H1 (cell line): ENCODE measurements around the gene NEURL1. TPM values are rescaled to one million over a fixed set of nuclear protein-coding genes. Genes with fewer than 3 reads are reported as not detected.

Experiments
- CTCF ChIA-PET: fragments of 300-600 bp; sonication (Branson Sonifier 250); formaldehyde crosslinking; loops from one replicate; lab custom pipeline; 2021; ENCODE audit not compliant: partially characterized antibody; lab: Charles Lee
- POLR2A ChIA-PET: fragments of 300-600 bp; sonication (Branson Sonifier 250); formaldehyde crosslinking; loops from one replicate; lab custom pipeline; 2021; ENCODE audit warnings: inconsistent platforms; ENCODE audit not compliant: partially characterized antibody; lab: Charles Lee
- DNase-seq, 2 experiments: peaks; one replicate each; pipeline versions ENCODE4 v3.0.0 to v3.0.0-alpha.2; 2010 to 2022; ENCODE audit warnings: low spot score in 2 of 2, low read depth in 1 of 2, mixed read lengths in 1 of 2
- FAIRE-seq: peaks from 2 replicates; lab custom pipeline; 2011; peaks lifted over from hg19 to GRCh38; lab: Jason Lieb, UNC
- H2AFZ ChIP-seq: 2 replicates; pipeline ENCODE4 v1.8.1; 2012; ENCODE audit warnings: low read length, inconsistent platforms
- H2AK5ac ChIP-seq: 2 replicates; pipeline ENCODE4 v1.6.1; 2013; ENCODE audit warnings: low read depth, low read length
- H2BK120ac ChIP-seq: replicated peaks from 2 replicates; pipeline ENCODE3; 2013; ENCODE audit warnings: low read depth, low read length, inconsistent platforms
- H2BK12ac ChIP-seq: 2 replicates; pipeline ENCODE4 v1.6.1; 2013; ENCODE audit warnings: low read depth, low read length
- H2BK15ac ChIP-seq: 2 replicates; pipeline ENCODE4 v1.6.1; 2013; ENCODE audit warnings: low read length
- H2BK20ac ChIP-seq: 2 replicates; pipeline ENCODE4 v1.6.1; 2013; ENCODE audit warnings: low read length
- H2BK5ac ChIP-seq: 2 replicates; pipeline ENCODE4 v1.6.1; 2013; ENCODE audit warnings: low read depth, low read length
- H3K14ac ChIP-seq: 2 replicates; pipeline ENCODE4 v1.6.1; 2013; ENCODE audit warnings: inconsistent platforms; ENCODE audit not compliant: insufficient read length
- H3K18ac ChIP-seq: 2 replicates; pipeline ENCODE4 v1.6.1; 2013; ENCODE audit warnings: low read length; ENCODE audit errors: extremely low read depth
- H3K23ac ChIP-seq: 2 replicates; pipeline ENCODE4 v1.6.1; 2013; ENCODE audit warnings: inconsistent platforms; ENCODE audit not compliant: insufficient read length
- H3K23me2 ChIP-seq: 2 replicates; pipeline ENCODE4 v1.6.1; 2013; ENCODE audit warnings: low read depth, low read length
- H3K27ac ChIP-seq: 2 replicates; pipeline ENCODE4 v1.6.1; 2011; ENCODE audit warnings: low read depth, low read length, inconsistent platforms
- H3K27me3 ChIP-seq, 4 experiments: replicated peaks in 1 of 4; 1 replicate in 1 of 4; 2 replicates in 3 of 4; pipeline versions ENCODE4 v1.6.1 to v1.8.1; 2011 to 2013; ENCODE audit warnings: low read length in 3 of 4, mild to moderate bottlenecking in 3 of 4, inconsistent platforms in 2 of 4, mixed read lengths in 2 of 4, moderate library complexity in 1 of 4; ENCODE audit not compliant: control insufficient read depth in 3 of 4, insufficient read depth in 3 of 4; ENCODE audit errors: extremely low read depth in 1 of 4
- H3K36me3 ChIP-seq, 4 experiments: 2 replicates each; pipeline versions ENCODE4 v1.6.1 to v1.8.1; 2011 to 2013; ENCODE audit warnings: mild to moderate bottlenecking in 4 of 4, low read length in 3 of 4, moderate library complexity in 2 of 4, control low read depth in 1 of 4, inconsistent platforms in 1 of 4; ENCODE audit not compliant: insufficient read depth in 4 of 4, control insufficient read depth in 2 of 4
- H3K4ac ChIP-seq: replicated peaks from 2 replicates; pipeline ENCODE3; 2013; ENCODE audit warnings: low read length, low read depth, mixed read lengths, inconsistent platforms; ENCODE audit not compliant: insufficient read length
- H3K4me1 ChIP-seq, 4 experiments: replicated peaks in 1 of 4; 1 replicate in 1 of 4; 2 replicates in 3 of 4; pipeline versions ENCODE4 v1.6.1 to v1.8.1; 2011 to 2013; ENCODE audit warnings: low read length in 3 of 4, inconsistent platforms in 2 of 4, mixed read lengths in 1 of 4; ENCODE audit not compliant: insufficient read depth in 4 of 4, control insufficient read depth in 3 of 4
- H3K4me2 ChIP-seq, 2 experiments: 2 replicates each; pipeline versions ENCODE4 v1.6.1 to v1.8.1; 2011 to 2013; ENCODE audit warnings: low read depth in 2 of 2, low read length in 2 of 2, control low read depth in 1 of 2, inconsistent platforms in 1 of 2, mild to moderate bottlenecking in 1 of 2; ENCODE audit not compliant: insufficient read depth in 1 of 2
- H3K4me3 ChIP-seq, 4 experiments: fragments of 200-600, 300-600 bp in 1 of 4; sonication (generic), shearing (Covaris generic), sonication (Bioruptor Twin) in 1 of 4; 2 replicates each; pipeline versions ENCODE4 v1.5.1 to v1.8.1; 2011 to 2016; ENCODE audit warnings: low read length in 4 of 4, low read depth in 3 of 4, control low read depth in 2 of 4, inconsistent platforms in 2 of 4, mild to moderate bottlenecking in 2 of 4, mixed read lengths in 1 of 4, moderate library complexity in 1 of 4; ENCODE audit not compliant: insufficient read depth in 2 of 4; ENCODE audit errors: extremely low read depth in 1 of 4
- H3K56ac ChIP-seq: replicated peaks from 2 replicates; pipeline ENCODE3; 2013; ENCODE audit warnings: low read depth, mild to moderate bottlenecking, mixed read lengths, low read length, inconsistent platforms; ENCODE audit not compliant: insufficient read length
- H3K79me1 ChIP-seq: 2 replicates; pipeline ENCODE4 v1.6.1; 2013; ENCODE audit warnings: low read depth, low read length, control low read depth
- H3K79me2 ChIP-seq, 2 experiments: 2 replicates each; pipeline versions ENCODE4 v1.6.1 to v1.8.1; 2012 to 2013; ENCODE audit warnings: low read length in 2 of 2, mild to moderate bottlenecking in 2 of 2, inconsistent platforms in 1 of 2; ENCODE audit not compliant: insufficient read depth in 2 of 2, control insufficient read depth in 1 of 2
- H3K9ac ChIP-seq, 4 experiments: replicated peaks in 1 of 4; 1 replicate in 1 of 4; 2 replicates in 3 of 4; pipeline versions ENCODE4 v1.6.1 to v1.8.1; 2011 to 2013; ENCODE audit warnings: low read depth in 3 of 4, low read length in 3 of 4, control low read depth in 2 of 4, mild to moderate bottlenecking in 2 of 4, moderate library complexity in 2 of 4, inconsistent platforms in 1 of 4; ENCODE audit errors: extremely low read depth in 1 of 4
- H3K9me3 ChIP-seq, 2 experiments: 2 replicates each; pipeline versions ENCODE4 v1.6.1 to v1.8.1; 2012 to 2013; ENCODE audit warnings: mild to moderate bottlenecking in 2 of 2, moderate library complexity in 2 of 2, control low read depth in 1 of 2, inconsistent platforms in 1 of 2, low read depth in 1 of 2, low read length in 1 of 2, mixed read lengths in 1 of 2; ENCODE audit not compliant: insufficient read depth in 2 of 2
- H4K20me1 ChIP-seq, 2 experiments: replicated peaks in 1 of 2; 2 replicates each; pipeline versions ENCODE3 to v1.8.1; 2011 to 2013; ENCODE audit warnings: inconsistent platforms in 2 of 2, low read length in 2 of 2, mild to moderate bottlenecking in 1 of 2; ENCODE audit not compliant: insufficient read depth in 2 of 2, control insufficient read depth in 1 of 2
- H4K5ac ChIP-seq: 2 replicates; pipeline ENCODE4 v1.6.1; 2013; ENCODE audit warnings: low read length, low read depth, mixed read lengths, inconsistent platforms; ENCODE audit not compliant: insufficient read length
- H4K8ac ChIP-seq: 2 replicates; pipeline ENCODE4 v1.8.0; 2013; ENCODE audit warnings: mild to moderate bottlenecking, moderate library complexity, low read length, inconsistent platforms; ENCODE audit not compliant: insufficient read depth; ENCODE audit errors: extremely low read depth
- H4K91ac ChIP-seq: replicated peaks from 2 replicates; pipeline ENCODE3; 2013; ENCODE audit warnings: low read length, mixed read lengths, inconsistent platforms; ENCODE audit not compliant: insufficient read length
- ATF2 ChIP-seq: IDR thresholded peaks from 2 replicates; pipeline ENCODE4 v1.6.1; 2012; ENCODE audit warnings: low read length, inconsistent platforms
- ATF3 ChIP-seq: IDR thresholded peaks from 2 replicates; pipeline ENCODE4 v1.6.1; 2011; ENCODE audit warnings: low read depth, mild to moderate bottlenecking, low read length; ENCODE audit not compliant: insufficient read depth
- CHD2 ChIP-seq: IDR thresholded peaks from 2 replicates; pipeline ENCODE4 v1.6.1; 2012; ENCODE audit warnings: low read length, improper control_type of control experiment
- EGR1 ChIP-seq: IDR thresholded peaks from 2 replicates; pipeline ENCODE4 v1.6.1; 2011; ENCODE audit warnings: low read depth, low read length, borderline replicate concordance
- EP300 ChIP-seq, 2 experiments: IDR thresholded peaks; 1 replicate in 1 of 2; 2 replicates in 1 of 2; pipeline ENCODE4 v1.6.1; 2011 to 2012; ENCODE audit warnings: low read depth in 2 of 2, low read length in 2 of 2, mild to moderate bottlenecking in 2 of 2, borderline replicate concordance in 1 of 2, inconsistent platforms in 1 of 2, moderate library complexity in 1 of 2
- RNF2 ChIP-seq: fragments of 200-900, 300-1000 bp; sonication (generic); IDR thresholded peaks from 2 replicates; pipeline ENCODE4 v1.7.1; 2016; ENCODE audit warnings: borderline replicate concordance, low read depth, mild to moderate bottlenecking, antibody characterized with exemption, low read length; ENCODE audit not compliant: poor library complexity, severe bottlenecking; ENCODE audit errors: missing control alignments
- RXRA ChIP-seq: IDR thresholded peaks from 2 replicates; pipeline ENCODE4 v1.6.1; 2011; ENCODE audit warnings: low read depth, mild to moderate bottlenecking, low read length, moderate library complexity; ENCODE audit not compliant: insufficient read depth
- SP1 ChIP-seq: IDR thresholded peaks from 2 replicates; pipeline ENCODE4 v1.6.1; 2011; ENCODE audit warnings: low read depth, low read length
- SP4 ChIP-seq: IDR thresholded peaks from 2 replicates; pipeline ENCODE4 v1.6.1; 2012; ENCODE audit warnings: low read length, inconsistent platforms
- TCF12 ChIP-seq: IDR thresholded peaks from 2 replicates; pipeline ENCODE4 v1.6.1; 2011; ENCODE audit warnings: low read depth, mild to moderate bottlenecking, low read length
- WGBS, 2 experiments: shearing (Covaris generic) in 1 of 2; methylation state at CpG; one replicate each; pipeline versions ENCODE4 v1.1.6 to v1.1.7; 2013 to 2015; ENCODE audit warnings: low lambda C conversion rate in 2 of 2, mixed read lengths in 2 of 2, inconsistent platforms in 1 of 2, low coverage in 1 of 2, missing lambda C conversion rate in 1 of 2; ENCODE audit not compliant: insufficient replicate concordance in 2 of 2, insufficient coverage in 1 of 2, insufficient read length in 1 of 2; ENCODE audit errors: extremely low coverage in 1 of 2, missing lambda C conversion rate in 1 of 2; 5-methylcytosine and 5-hydroxymethylcytosine counted together
- polyA plus RNA-seq, 7 experiments: library from polyadenylated mRNA; depleted of rRNA in 3 of 7; stranded (reverse) in 5 of 7; unstranded in 2 of 7; fragments of >200 nt in 5 of 7; fragments of 200-250 nt in 2 of 7; gene quantifications; 1 replicate in 5 of 7; 2 replicates in 1 of 7; 4 replicates in 1 of 7; pipeline versions ENCODE4 v1.2.1 to v1.2.3, GENCODE V29; 2011 to 2013; ENCODE audit warnings: missing spikeins in 2 of 7, mixed read lengths in 2 of 7
- total RNA-seq: library from RNA; stranded (reverse); fragmentation: NEBNext Ultra II Directional; extraction: Animal tissue kit (Norgen Biotek cat#: 25700); gene quantifications from 2 replicates; pipeline ENCODE4 v1.2.1, GENCODE V29; 2021

NEURL1 gene
- total and polyA plus RNA-seq, 2 of the 8 experiments (the other 6 are each of a cell fraction or from before 2014, with no cell fraction given) = 0.54 to 0.58 TPM

- no peak overlapping the region for H2AFZ ChIP-seq
- H3K79me1 ChIP-seq = peaks cover 4% of the 10 kb centered on the region; the same call in 1 of the 2 replicates
- no peaks in the 10 kb centered on the region for H4K20me1 ChIP-seq
- ChIA-PET CTCF (interaction anchor here (1.3 to 10.0 kb wide), 13 partner anchors 9 to 76 kb away, joined by 3 to 95 read pairs (median 11); no protein-coding TSS in a partner anchor), POLR2A (interaction anchor here (0.6 to 4.0 kb wide), 8 partner anchors 10 to 401 kb away, joined by 3 to 20 read pairs (median 4); no protein-coding TSS in a partner anchor)
- H3K4ac ChIP-seq = no peak overlapping the region
- peak; percentile 52 for FAIRE-seq
- no peaks in the 10 kb centered on the region; a peak in 1 of 4 replicates for H3K79me2 ChIP-seq
- no peak overlapping the region for H2BK120ac ChIP-seq
- H2AK5ac ChIP-seq = 0 out of 2 replicates have a peak overlapping the region, but pooled peaks have one; percentile 43
- H3K56ac ChIP-seq = no peak overlapping the region
- peak overlapping the region; percentile 61; the same call in 1 of the 2 replicates for H2BK20ac ChIP-seq
- H3K23ac ChIP-seq = no peak overlapping the region
- H3K23me2 ChIP-seq = no peaks in the 10 kb centered on the region
- no peak overlapping the region for H4K8ac ChIP-seq
- H4K5ac ChIP-seq = no peak overlapping the region
- no peak overlapping the region; a peak in 1 of 7 replicates for H3K9ac ChIP-seq
- 33% methylated on average over 5 of the region's 5 CpGs; no CpG with 5 or more reads in 1 of the 2 experiments for WGBS, 2 experiments
- no peak overlapping the region for H2BK15ac ChIP-seq
- H2BK12ac ChIP-seq = peak overlapping the region; percentile 84
- no peaks in the 10 kb centered on the region for H3K27me3 ChIP-seq
- peaks cover 8 to 35% (median 27%) of the 10 kb centered on the region in 4 experiments for H3K4me1 ChIP-seq
- H3K4me2 ChIP-seq = peak overlapping the region in 1 of 2 experiments; percentile 39; a peak in 3 of 4 replicates
- H2BK5ac ChIP-seq = peak overlapping the region; percentile 90
- peak overlapping the region; percentile 87 for H4K91ac ChIP-seq
- no peak overlapping the region for H3K4me3 ChIP-seq
- no peaks in the 10 kb centered on the region for H3K9me3 ChIP-seq
- H3K14ac ChIP-seq = no peak overlapping the region
- peak overlapping the region; percentile 88; the same call in 1 of the 2 replicates for H3K18ac ChIP-seq
- no peaks in the 10 kb centered on the region for H3K36me3 ChIP-seq
- DNase-seq = peak; percentile 31 to 62
- peak overlapping the region; percentile 34; the same call in 1 of the 2 replicates for H3K27ac ChIP-seq
- TF ChIP-seq ATF3 = no peak
- TF ChIP-seq EP300 (IDR thresholded peaks at IDR 0.05; ENCODE audit: borderline replicate concordance in 1 of 2, low read depth in 2 of 2, low read length in 2 of 2) = peak in 1 of 2 experiments; percentile 92; a peak in 1 of 3 replicates
- TF ChIP-seq TCF12 = peak; percentile 96
- TF ChIP-seq SP4 = no peak
- TF ChIP-seq EGR1 = no peak
- TF ChIP-seq RNF2 = no peak
- 0 out of 2 replicates have a peak, but pooled peaks have one; percentile 22 for TF ChIP-seq ATF2
- TF ChIP-seq CHD2 = no peak
- peak; percentile 71; the same call in 1 of the 2 replicates for TF ChIP-seq SP1
- TF ChIP-seq RXRA = no peak
These were observed 143.0 kb downstream of the NEURL1 start for GRCh38 chr10:103636492-103636891.
